ENCODE measurements around the gene PDE4D.

The PDE4D gene

GRCh38 chr5:59275510-59276324 lies 617.8 kb downstream of the PDE4D start:
- no peaks in the 10 kb centered on the region for H3K9me3 ChIP-seq (ENCODE audit: control insufficient read depth, insufficient read depth, low read length)
- H3K36me3 ChIP-seq (ENCODE audit: control insufficient read depth, insufficient read depth, low read length), result no peaks in the 10 kb centered on the region
- peak overlapping the region; percentile 45 for H3K4me3 ChIP-seq (ENCODE audit: low read depth, low read length)
- peak overlapping the region; percentile 9 for H3K9ac ChIP-seq (ENCODE audit: low read depth, low read length)
- no peaks in the 10 kb centered on the region for H3K27me3 ChIP-seq (ENCODE audit: control insufficient read depth, insufficient read depth, low read length)
- peaks cover 9% of the 10 kb centered on the region for H3K4me1 ChIP-seq (ENCODE audit: control insufficient read depth, insufficient read depth, low read length)

GRCh38 chr5:59275170-59275509 lies 618.4 kb downstream of the PDE4D start:
- Histone ChIP-seq H3K9ac (ENCODE audit: low read depth, low read length) (no peak overlapping the region), H3K27me3 (ENCODE audit: control insufficient read depth, insufficient read depth, low read length) (no peaks in the 10 kb centered on the region), H3K4me1 (ENCODE audit: control insufficient read depth, insufficient read depth, low read length) (peaks cover 9% of the 10 kb centered on the region), H3K9me3 (ENCODE audit: control insufficient read depth, insufficient read depth, low read length) (no peaks in the 10 kb centered on the region), H3K36me3 (ENCODE audit: control insufficient read depth, insufficient read depth, low read length) (no peaks in the 10 kb centered on the region), H3K4me3 (ENCODE audit: low read depth, low read length) (peak overlapping the region; percentile 45)

DNA sequence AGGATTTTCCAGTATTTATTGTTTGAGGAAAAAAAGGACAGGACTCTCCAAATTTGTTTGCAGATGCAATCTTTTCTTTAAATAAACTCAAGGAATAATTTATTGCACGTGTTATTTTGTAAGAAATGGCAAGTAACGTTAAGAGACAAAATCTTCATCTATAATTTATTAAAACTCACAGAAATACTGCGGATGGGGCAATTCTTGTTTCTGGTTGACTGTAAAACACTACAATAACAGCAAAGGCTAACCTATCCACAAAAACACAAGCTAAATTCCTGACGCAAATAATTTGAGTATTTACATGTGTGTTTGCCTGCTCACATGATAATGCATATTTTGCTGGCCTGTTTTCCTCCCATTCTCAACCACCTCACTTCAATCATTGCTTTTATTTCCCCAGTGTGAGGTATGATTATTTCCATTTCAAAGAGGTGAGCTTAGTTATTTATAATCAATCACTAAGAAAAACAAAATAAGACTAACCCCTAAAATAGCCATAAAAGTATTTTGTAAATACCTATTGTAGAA lies 619.4 kb downstream of the PDE4D start:
- Histone ChIP-seq H3K4me3 (ENCODE audit: low read depth, low read length) (no peak overlapping the region), H3K9ac (ENCODE audit: low read depth, low read length) (no peak overlapping the region), H3K36me3 (ENCODE audit: control insufficient read depth, insufficient read depth, low read length) (no peaks in the 10 kb centered on the region), H3K4me1 (ENCODE audit: control insufficient read depth, insufficient read depth, low read length) (peaks cover 9% of the 10 kb centered on the region), H3K27me3 (ENCODE audit: control insufficient read depth, insufficient read depth, low read length) (no peaks in the 10 kb centered on the region), H3K9me3 (ENCODE audit: control insufficient read depth, insufficient read depth, low read length) (no peaks in the 10 kb centered on the region)

- Histone ChIP-seq H3K4me3 (ENCODE audit: low read depth, low read length) (no peak overlapping the region), H3K36me3 (ENCODE audit: control insufficient read depth, insufficient read depth, low read length) (no peaks in the 10 kb centered on the region), H3K27me3 (ENCODE audit: control insufficient read depth, insufficient read depth, low read length) (no peaks in the 10 kb centered on the region), H3K4me1 (ENCODE audit: control insufficient read depth, insufficient read depth, low read length) (peaks cover 9% of the 10 kb centered on the region), H3K9ac (ENCODE audit: low read depth, low read length) (no peak overlapping the region), H3K9me3 (ENCODE audit: control insufficient read depth, insufficient read depth, low read length) (no peaks in the 10 kb centered on the region)
Measured at GRCh38 chr5:59272809-59273427, 620.6 kb downstream of the PDE4D start.

DNA sequence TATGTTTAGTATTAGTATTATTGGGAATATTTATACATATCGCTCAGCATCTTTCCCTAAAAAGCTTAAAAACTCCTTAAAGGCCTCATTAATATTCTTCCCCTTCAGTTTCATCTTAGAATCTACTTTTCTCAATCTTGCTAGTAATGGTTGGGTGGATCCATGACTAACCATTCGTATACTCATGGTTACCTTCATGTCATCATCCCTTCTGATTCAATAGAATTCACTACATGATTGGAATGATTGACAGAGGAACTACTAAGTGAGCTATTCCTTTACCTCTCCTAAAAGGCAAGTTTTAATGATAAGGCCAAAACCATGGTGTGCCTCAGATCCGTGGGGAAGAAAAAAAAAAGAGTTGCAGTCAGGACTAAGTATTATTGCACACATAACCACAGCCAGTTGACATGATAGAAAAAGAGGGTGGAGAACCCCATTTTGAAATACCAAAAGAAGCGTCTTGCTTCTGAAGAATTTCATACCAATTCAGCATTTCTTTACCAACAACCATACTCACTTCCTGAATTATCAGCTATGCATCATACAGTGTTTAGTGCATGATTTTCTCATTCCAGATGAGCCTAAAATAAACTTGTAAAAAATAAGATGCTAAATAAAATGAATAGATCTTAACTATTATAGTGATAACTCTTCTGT lies 624.6 kb downstream of the PDE4D start:
- H3K9me3 ChIP-seq (ENCODE audit: control insufficient read depth, insufficient read depth, low read length), result no peaks in the 10 kb centered on the region
- H3K4me3 ChIP-seq (ENCODE audit: low read depth, low read length), result no peak overlapping the region
- no peak overlapping the region for H3K9ac ChIP-seq (ENCODE audit: low read depth, low read length)
- no peaks in the 10 kb centered on the region for H3K36me3 ChIP-seq (ENCODE audit: control insufficient read depth, insufficient read depth, low read length)
- H3K27me3 ChIP-seq (ENCODE audit: control insufficient read depth, insufficient read depth, low read length), result no peaks in the 10 kb centered on the region
- H3K4me1 ChIP-seq (ENCODE audit: control insufficient read depth, insufficient read depth, low read length), result no peaks in the 10 kb centered on the region

DNA sequence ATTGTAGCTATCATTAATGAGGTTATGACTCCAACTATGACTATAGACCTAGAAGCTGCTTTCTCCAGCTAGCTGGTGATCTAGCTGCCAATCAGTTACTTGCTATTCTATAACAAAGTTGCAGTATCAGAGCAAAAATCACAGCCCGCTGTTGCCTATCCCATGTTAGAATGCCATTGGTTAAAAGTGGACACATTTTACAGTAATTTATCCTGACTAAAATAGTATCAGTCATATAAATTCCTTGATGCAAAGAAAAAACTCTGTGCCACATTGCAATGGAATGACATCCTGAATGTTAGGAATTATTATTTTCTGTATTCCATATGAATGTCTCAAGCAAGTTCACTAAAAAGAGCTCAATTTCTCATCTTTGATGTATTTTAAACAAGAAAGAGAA lies 626.5 kb downstream of the PDE4D start:
- H3K9me3 ChIP-seq (ENCODE audit: control insufficient read depth, insufficient read depth, low read length), result no peaks in the 10 kb centered on the region
- no peaks in the 10 kb centered on the region for H3K4me1 ChIP-seq (ENCODE audit: control insufficient read depth, insufficient read depth, low read length)
- H3K9ac ChIP-seq (ENCODE audit: low read depth, low read length), result no peak overlapping the region
- H3K27me3 ChIP-seq (ENCODE audit: control insufficient read depth, insufficient read depth, low read length), result no peaks in the 10 kb centered on the region
- no peaks in the 10 kb centered on the region for H3K36me3 ChIP-seq (ENCODE audit: control insufficient read depth, insufficient read depth, low read length)
- no peak overlapping the region for H3K4me3 ChIP-seq (ENCODE audit: low read depth, low read length)

GRCh38 chr5:59266410-59266809 lies 627.1 kb downstream of the PDE4D start:
- Histone ChIP-seq H3K36me3 (ENCODE audit: control insufficient read depth, insufficient read depth, low read length) (no peaks in the 10 kb centered on the region), H3K9ac (ENCODE audit: low read depth, low read length) (no peak overlapping the region), H3K4me3 (ENCODE audit: low read depth, low read length) (no peak overlapping the region), H3K9me3 (ENCODE audit: control insufficient read depth, insufficient read depth, low read length) (no peaks in the 10 kb centered on the region), H3K27me3 (ENCODE audit: control insufficient read depth, insufficient read depth, low read length) (no peaks in the 10 kb centered on the region), H3K4me1 (ENCODE audit: control insufficient read depth, insufficient read depth, low read length) (no peaks in the 10 kb centered on the region)

GRCh38 chr5:59264639-59265245 lies 628.8 kb downstream of the PDE4D start:
- Histone ChIP-seq H3K36me3 (ENCODE audit: control insufficient read depth, insufficient read depth, low read length) (no peaks in the 10 kb centered on the region), H3K27me3 (ENCODE audit: control insufficient read depth, insufficient read depth, low read length) (no peaks in the 10 kb centered on the region), H3K4me3 (ENCODE audit: low read depth, low read length) (no peak overlapping the region), H3K9ac (ENCODE audit: low read depth, low read length) (no peak overlapping the region), H3K4me1 (ENCODE audit: control insufficient read depth, insufficient read depth, low read length) (no peaks in the 10 kb centered on the region), H3K9me3 (ENCODE audit: control insufficient read depth, insufficient read depth, low read length) (no peaks in the 10 kb centered on the region)

GRCh38 chr5:59264013-59264412 lies 629.5 kb downstream of the PDE4D start:
- Histone ChIP-seq H3K36me3 (ENCODE audit: control insufficient read depth, insufficient read depth, low read length) (no peaks in the 10 kb centered on the region), H3K9me3 (ENCODE audit: control insufficient read depth, insufficient read depth, low read length) (no peaks in the 10 kb centered on the region), H3K4me1 (ENCODE audit: control insufficient read depth, insufficient read depth, low read length) (no peaks in the 10 kb centered on the region), H3K27me3 (ENCODE audit: control insufficient read depth, insufficient read depth, low read length) (no peaks in the 10 kb centered on the region), H3K4me3 (ENCODE audit: low read depth, low read length) (no peak overlapping the region), H3K9ac (ENCODE audit: low read depth, low read length) (no peak overlapping the region)

- no peaks in the 10 kb centered on the region for H3K4me1 ChIP-seq (ENCODE audit: control insufficient read depth, insufficient read depth, low read length)
- H3K36me3 ChIP-seq (ENCODE audit: control insufficient read depth, insufficient read depth, low read length), result no peaks in the 10 kb centered on the region
- H3K9ac ChIP-seq (ENCODE audit: low read depth, low read length), result no peak overlapping the region
- H3K9me3 ChIP-seq (ENCODE audit: control insufficient read depth, insufficient read depth, low read length), result no peaks in the 10 kb centered on the region
- H3K4me3 ChIP-seq (ENCODE audit: low read depth, low read length), result no peak overlapping the region
- H3K27me3 ChIP-seq (ENCODE audit: control insufficient read depth, insufficient read depth, low read length), result no peaks in the 10 kb centered on the region
Measured at GRCh38 chr5:59261969-59262368, 631.6 kb downstream of the PDE4D start.

DNA sequence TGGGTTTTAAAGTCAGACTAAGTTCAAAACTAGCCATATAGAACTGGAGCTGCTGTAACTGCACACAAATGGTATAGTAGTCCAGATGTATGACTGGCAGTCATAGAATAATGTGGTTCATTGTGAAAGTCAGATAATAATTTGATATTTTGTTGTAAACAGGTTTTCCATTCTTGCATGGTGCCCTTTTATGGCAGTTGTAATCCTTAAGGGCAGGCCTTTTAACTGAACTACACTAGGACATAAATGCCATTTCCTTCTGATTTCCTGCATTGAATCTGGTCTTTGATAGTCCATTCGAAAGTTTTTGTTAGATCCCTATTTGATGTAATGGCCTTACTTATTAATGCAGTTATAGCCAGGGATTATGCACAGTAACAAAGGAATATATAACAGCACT lies 632.6 kb downstream of the PDE4D start:
- H3K4me3 ChIP-seq (ENCODE audit: low read depth, low read length), result no peak overlapping the region
- no peak overlapping the region for H3K9ac ChIP-seq (ENCODE audit: low read depth, low read length)
- H3K27me3 ChIP-seq (ENCODE audit: control insufficient read depth, insufficient read depth, low read length), result no peaks in the 10 kb centered on the region
- no peaks in the 10 kb centered on the region for H3K4me1 ChIP-seq (ENCODE audit: control insufficient read depth, insufficient read depth, low read length)
- H3K9me3 ChIP-seq (ENCODE audit: control insufficient read depth, insufficient read depth, low read length), result no peaks in the 10 kb centered on the region
- H3K36me3 ChIP-seq (ENCODE audit: control insufficient read depth, insufficient read depth, low read length), result no peaks in the 10 kb centered on the region
